HL-60/S4 (cell line): ENCODE measurements around the gene KLHL29.
"Not testable (repeated sequence)": the region's sequence is repeated elsewhere in the genome, so short reads cannot be mapped to it uniquely, and the experiment has no call there.

ENCODE experiments used
- in situ Hi-C: fragments of 300-500 bp; cut with MboI; formaldehyde crosslinking; loops from 2 replicates; pipeline ENCODE4 v1.14.3; 2022; ENCODE audit warnings: low sequenced_read_pairs

Gene KLHL29

DNA sequence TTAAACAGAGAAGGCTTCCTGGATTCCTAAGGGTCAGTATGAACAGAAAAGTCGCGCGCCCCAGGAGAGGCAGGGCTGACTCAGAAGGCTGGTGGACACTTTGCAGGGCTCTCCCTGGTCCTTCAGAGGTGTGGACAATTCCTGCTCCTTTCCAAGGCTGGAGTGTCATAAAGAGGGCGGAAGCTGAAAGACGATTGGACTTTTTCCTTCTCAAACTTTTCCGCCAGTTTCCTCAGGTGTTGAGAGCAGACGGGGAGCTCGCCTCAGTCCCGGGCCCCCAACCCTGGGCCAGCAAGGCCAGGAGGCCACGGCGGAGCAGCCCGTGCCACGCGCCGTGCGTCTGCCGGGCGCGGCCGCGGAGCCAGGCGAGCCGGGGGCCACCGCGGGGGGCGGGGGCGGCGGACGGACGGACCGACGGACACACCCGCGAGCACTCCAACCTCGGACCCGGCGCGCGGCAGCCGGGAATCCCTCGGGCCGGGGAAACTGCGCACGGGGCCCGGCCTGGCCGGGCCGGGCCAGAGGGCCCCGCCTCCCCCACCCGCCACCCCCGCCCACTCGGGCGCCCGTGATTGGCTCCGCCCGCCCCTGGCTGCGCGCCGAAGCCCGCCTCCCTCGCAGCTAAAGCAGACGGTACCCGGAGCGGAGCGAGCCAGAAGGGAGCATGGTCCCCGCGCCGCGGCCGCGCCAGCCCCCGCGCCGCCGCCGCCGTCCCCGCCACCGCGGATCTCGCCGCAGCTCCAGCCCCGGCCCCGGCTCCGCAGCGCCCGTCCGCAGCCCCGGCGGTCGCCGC is at the start of gene KLHL29:
TSS of gene KLHL29 (plus strand) at position 629 of the 793 bp plus-strand sequence. CDS start 177,018 bp downstream, outside the sequence.
- in situ Hi-C loops: no loop called here

GRCh38 chr2:23335550-23335949 is 49.4 kb upstream of the KLHL29 start:
- in situ Hi-C loops: no loop called here

- in situ Hi-C loops: no loop called here
Measured at GRCh38 chr2:23342075-23342474, 42.9 kb upstream of the KLHL29 start.

- in situ Hi-C loops: no loop called here
Measured at GRCh38 chr2:23346029-23346428, 39.0 kb upstream of the KLHL29 start.

GRCh38 chr2:23346781-23347180 is 38.2 kb upstream of the KLHL29 start:
- in situ Hi-C loops: no loop called here

- in situ Hi-C loops: no loop called here
Measured at GRCh38 chr2:23347471-23348092, 37.4 kb upstream of the KLHL29 start.

- in situ Hi-C loops: not testable (repeated sequence)
Measured at GRCh38 chr2:23348093-23348481, 36.9 kb upstream of the KLHL29 start.

DNA sequence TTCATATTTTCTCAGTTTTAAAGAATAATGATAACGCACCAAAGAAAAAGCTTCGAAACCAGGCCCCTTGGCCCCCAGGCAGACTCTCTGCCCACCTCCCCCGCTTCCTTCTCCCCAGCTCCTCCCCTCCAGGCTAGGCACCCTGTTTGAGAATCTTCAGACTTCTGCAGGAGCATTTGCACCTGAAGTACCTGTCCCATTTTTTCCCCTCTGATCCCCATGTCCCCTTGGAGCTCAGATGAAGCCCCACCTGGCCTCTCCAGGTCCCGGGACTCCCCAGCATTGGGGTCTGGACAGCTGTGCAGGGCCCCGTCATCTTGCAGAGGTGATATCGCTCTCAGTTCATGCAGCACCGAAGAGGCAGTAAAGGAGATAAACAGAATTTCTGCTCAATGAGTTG is 35.5 kb upstream of the KLHL29 start:
- in situ Hi-C loops: no loop called here

DNA sequence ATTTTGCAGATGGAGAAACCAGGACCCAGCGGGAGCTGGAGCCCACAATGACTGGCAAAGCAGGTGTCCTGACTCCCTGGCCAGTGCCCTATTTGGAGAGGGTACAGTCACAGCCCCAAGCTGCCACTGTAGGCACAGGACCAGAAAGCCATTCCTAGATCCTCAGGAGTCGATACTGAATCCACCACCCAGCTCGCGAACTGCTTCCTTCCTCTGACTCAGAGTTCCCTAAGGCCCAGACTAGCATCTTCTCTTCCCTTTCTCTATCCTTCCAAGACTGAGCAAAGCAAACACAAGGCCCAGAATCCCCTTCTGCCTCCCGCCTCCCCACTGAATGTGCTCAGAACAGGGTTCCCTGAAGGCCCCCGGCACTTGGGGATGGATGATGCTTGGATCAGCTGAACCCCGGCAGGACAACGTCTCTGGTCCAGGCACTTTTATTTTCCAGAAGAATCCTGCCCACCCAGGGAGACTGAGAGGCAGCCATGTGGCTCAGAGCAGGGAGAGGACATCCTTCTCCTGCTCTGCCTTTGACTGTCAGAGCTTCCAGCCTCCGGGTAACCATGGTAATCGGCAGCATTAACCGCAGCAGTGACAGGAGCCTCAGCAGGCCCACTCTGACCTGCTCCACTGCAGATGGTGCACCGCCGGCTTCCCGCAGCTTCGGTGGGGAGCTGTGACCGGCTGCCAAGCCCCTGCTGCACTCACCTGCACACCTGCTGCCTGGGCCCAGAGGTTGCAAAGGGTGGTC is 34.8 kb upstream of the KLHL29 start:
- in situ Hi-C loops: no loop called here

GRCh38 chr2:23350792-23351355 is 34.1 kb upstream of the KLHL29 start:
- in situ Hi-C loops: no loop called here

- in situ Hi-C loops: no loop called here
Measured at GRCh38 chr2:23351388-23352141, 33.4 kb upstream of the KLHL29 start.

GRCh38 chr2:23354554-23354953 is 30.4 kb upstream of the KLHL29 start:
- in situ Hi-C loops: no loop called here

- in situ Hi-C loops: no loop called here
Measured at GRCh38 chr2:23355001-23355400, 30.0 kb upstream of the KLHL29 start.

GRCh38 chr2:23356711-23357110 is 28.3 kb upstream of the KLHL29 start:
- in situ Hi-C loops: no loop called here

- in situ Hi-C loops: no loop called here
Measured at GRCh38 chr2:23359631-23360567, 25.1 kb upstream of the KLHL29 start.

- in situ Hi-C loops: no loop called here
Measured at GRCh38 chr2:23360571-23361125, 24.3 kb upstream of the KLHL29 start.

- in situ Hi-C loops: no loop called here
Measured at GRCh38 chr2:23361152-23361551, 23.8 kb upstream of the KLHL29 start.

DNA sequence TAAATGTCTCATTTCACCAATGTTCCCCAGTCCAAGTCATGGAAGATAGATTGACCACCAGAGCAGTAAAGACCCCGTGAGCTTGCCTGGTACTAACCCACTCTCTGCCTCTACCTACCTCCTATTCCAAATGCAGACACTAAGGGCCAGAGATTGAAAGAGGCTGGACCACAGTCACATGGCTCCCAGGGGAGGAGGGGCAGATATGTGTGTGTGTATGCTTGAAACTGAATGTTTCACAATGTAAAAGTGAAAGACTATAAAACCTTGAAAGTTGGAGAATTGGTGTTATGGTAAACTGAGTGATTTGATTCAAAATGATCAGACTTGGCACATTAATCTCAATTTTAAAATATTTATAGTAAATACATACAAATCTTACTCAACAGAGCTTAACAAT is 21.7 kb upstream of the KLHL29 start:
- in situ Hi-C loops: no loop called here

DNA sequence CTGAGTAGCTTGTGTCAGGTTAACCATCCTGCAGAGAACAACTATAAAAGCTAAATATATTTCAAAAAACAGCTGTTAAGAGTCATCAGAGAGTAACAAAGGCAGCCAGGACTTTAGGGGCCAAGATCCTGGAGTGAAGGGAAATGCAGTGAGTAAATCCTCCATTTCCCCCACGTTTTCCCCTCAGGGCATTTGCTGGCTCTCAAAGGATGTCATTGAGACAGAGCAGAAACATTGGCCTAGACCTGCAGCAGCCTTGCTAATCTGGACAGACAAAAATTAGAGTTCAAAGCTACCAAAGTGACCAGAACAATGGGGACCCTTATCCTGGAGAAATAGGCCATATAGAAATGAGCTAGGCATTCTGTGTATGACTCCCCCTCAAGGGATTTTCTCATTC is 21.1 kb upstream of the KLHL29 start:
- in situ Hi-C loops: no loop called here
